Lower leg skin (tissue), 4 donors: ENCODE data around the gene WIZ. TPM values are rescaled to one million over a fixed set of nuclear protein-coding genes. Genes with fewer than 3 reads are reported as not detected.
"Not testable (repeated sequence)": the region's sequence is repeated elsewhere in the genome, so short reads cannot be mapped to it uniquely, and the experiment has no call there.

Source experiments
- DNase-seq, 2 donors: peaks; one replicate each; pipeline ENCODE4 v3.0.0-alpha.2; 2019; ENCODE audit warnings: low spot score in 2 of 2
- H3K4me3 ChIP-seq: fragments of 200-600 bp; sonication (generic); 2 replicates; pipeline ENCODE4 v1.5.1; 2017; ENCODE audit warnings: mild to moderate bottlenecking, low read depth; ENCODE audit not compliant: poor library complexity, severe bottlenecking
- CTCF ChIP-seq, 3 donors: fragments of 450-650 bp; IDR thresholded peaks; one replicate each; pipeline ENCODE4 v1.5.1; 2016; ENCODE audit warnings: antibody characterized with exemption in 3 of 3, mild to moderate bottlenecking in 3 of 3, moderate library complexity in 2 of 3
- POLR2A ChIP-seq, 2 donors: fragments of 450-650 bp; IDR thresholded peaks; one replicate each; pipeline ENCODE4 v1.6.1; 2016 to 2017; ENCODE audit warnings: antibody characterized with exemption in 2 of 2, mild to moderate bottlenecking in 1 of 2, moderate library complexity in 1 of 2
- WGBS, 2 donors: methylation state at CpG; one replicate each; pipeline ENCODE4 v1.1.5; 2018; 5-methylcytosine and 5-hydroxymethylcytosine counted together
- intact Hi-C: fragments of 100-400 bp; cut with DNase I; formaldehyde crosslinking; loops from one replicate; pipeline ENCODE4 v1.15.0; 2023; ENCODE audit warnings: low total_unique reads
- total RNA-seq, 4 donors: library from RNA; depleted of rRNA; stranded (reverse); fragments of >200 nt; gene quantifications; one replicate each; pipeline ENCODE4 v1.1.0, GENCODE V29; 2016

Gene WIZ
- total RNA-seq, 4 donors from 2014 or later, result 28.4 to 52.9 (median 43.8) TPM

- no peak for TF ChIP-seq CTCF (IDR thresholded peaks at IDR 0.05)
- TF ChIP-seq POLR2A (IDR thresholded peaks at IDR 0.05), result no peak
- 74 to 75% methylated on average over 13 of the region's 13 CpGs for WGBS, 2 donors
- intact Hi-C loops, result no loop called here
- no peak overlapping the region for H3K4me3 ChIP-seq
- DNase-seq, result no peak
Observed at GRCh38 chr19:15488489-15489226, 38.9 kb upstream of the WIZ start.

GRCh38 chr19:15487038-15487437, 37.3 kb upstream of the WIZ start:
- WGBS, 2 donors, result 88 to 91% methylated on average over 4 of the region's 4 CpGs
- DNase-seq, result no peak
- H3K4me3 ChIP-seq, result no peak overlapping the region
- no peak for TF ChIP-seq CTCF (IDR thresholded peaks at IDR 0.05)
- no peak for TF ChIP-seq POLR2A (IDR thresholded peaks at IDR 0.05)
- intact Hi-C loops, result no loop called here

GRCh38 chr19:15485768-15486167, 36.0 kb upstream of the WIZ start:
- H3K4me3 ChIP-seq, intact Hi-C loops, DNase-seq: not testable (repeated sequence)
- 71% methylated on average over 5 of the region's 5 CpGs for WGBS, 2 donors

- DNase-seq, H3K4me3 ChIP-seq, intact Hi-C loops: not testable (repeated sequence)
- WGBS, 2 donors, result 89 to 98% methylated on average over 7 of the region's 7 CpGs
Observed at GRCh38 chr19:15480996-15481395, 31.2 kb upstream of the WIZ start.

- intact Hi-C loops, result loop anchor here (10.0 kb wide), 1 partner anchor 75 kb away; no protein-coding TSS in a partner anchor
- no peak within 1 kb of the TSS for H3K4me3 ChIP-seq
- 55 to 71% methylated on average over 13 to 16 of the region's 16 CpGs for WGBS, 2 donors
- TF ChIP-seq POLR2A (IDR thresholded peaks at IDR 0.05) (no peak), CTCF (IDR thresholded peaks at IDR 0.05) (no peak)
- no peak for DNase-seq
Observed at GRCh38 chr19:15479391-15480345, 29.9 kb upstream of the WIZ start, which contains the start of gene PGLYRP2. PGLYRP2 (minus strand) TSS chr19:15479501; CDS start chr19:15479371, 130 bp downstream.

GRCh38 chr19:15476325-15476724, 26.6 kb upstream of the WIZ start:
- H3K4me3 ChIP-seq, result no peak overlapping the region
- intact Hi-C loops, result loop anchor here (10.0 kb wide), 1 partner anchor 78 kb away; no protein-coding TSS in a partner anchor
- WGBS, 2 donors, result 81% methylated on average over 5 of the region's 5 CpGs
- no peak for DNase-seq
- TF ChIP-seq CTCF (IDR thresholded peaks at IDR 0.05), result no peak
- TF ChIP-seq POLR2A (IDR thresholded peaks at IDR 0.05), result no peak
